Lung (tissue), 12 donors: ENCODE results near the gene ACTL6B. TPM values are rescaled to one million over a fixed set of nuclear protein-coding genes. Genes with fewer than 3 reads are reported as not detected.

ENCODE experiments used
- ATAC-seq: fragments of 200-7000 bp; cut with Tn5 transposase; one replicate; pipeline ENCODE4 v1.9.1; 2020; ENCODE audit warnings: moderate number of reproducible peaks; ENCODE audit not compliant: insufficient read depth, low FRiP score
- DNase-seq, 3 donors: peaks; one replicate each; pipeline ENCODE4 v3.0.0-alpha.2; 2013 to 2017
- H3K27ac ChIP-seq, 2 donors: one replicate each; pipeline ENCODE4 v1.5.1; 2013; ENCODE audit warnings: mild to moderate bottlenecking in 2 of 2, moderate library complexity in 2 of 2, control low read depth in 1 of 2, inconsistent platforms in 1 of 2, low read depth in 1 of 2, low read length in 1 of 2
- H3K27me3 ChIP-seq, 3 donors: one replicate each; pipeline ENCODE4 v1.5.1; 2013; ENCODE audit warnings: low read length in 2 of 3; ENCODE audit not compliant: control insufficient read depth in 3 of 3, insufficient read depth in 3 of 3
- H3K36me3 ChIP-seq, 4 donors: one replicate each; pipeline ENCODE4 v1.5.1; 2013; ENCODE audit warnings: low read length in 4 of 4, mild to moderate bottlenecking in 1 of 4, moderate library complexity in 1 of 4; ENCODE audit not compliant: control insufficient read depth in 4 of 4, insufficient read depth in 4 of 4
- H3K4me1 ChIP-seq, 5 donors: one replicate each; pipeline ENCODE4 v1.5.1; 2013; ENCODE audit warnings: low read length in 5 of 5, mild to moderate bottlenecking in 2 of 5, moderate library complexity in 1 of 5; ENCODE audit not compliant: control insufficient read depth in 5 of 5, insufficient read depth in 5 of 5
- H3K4me3 ChIP-seq: one replicate; pipeline ENCODE4 v1.5.1; 2013; ENCODE audit warnings: mild to moderate bottlenecking, control low read depth, moderate library complexity
- H3K9ac ChIP-seq, 2 donors: one replicate each; pipeline ENCODE4 v1.5.1; 2013; ENCODE audit warnings: low read length in 2 of 2, control low read depth in 1 of 2; ENCODE audit not compliant: insufficient read depth in 1 of 2
- H3K9me3 ChIP-seq, 4 donors: one replicate each; pipeline ENCODE4 v1.5.1; 2013; ENCODE audit warnings: low read length in 3 of 4, mild to moderate bottlenecking in 1 of 4, moderate library complexity in 1 of 4; ENCODE audit not compliant: control insufficient read depth in 4 of 4, insufficient read depth in 3 of 4
- WGBS, 2 donors: extraction: QIAGEN DNeasy Blood & Tissue Kit; methylation state at CpG; one replicate each; pipeline ENCODE4 v1.1.7; 2013; 5-methylcytosine and 5-hydroxymethylcytosine counted together
- polyA plus RNA-seq, 2 donors: library from polyadenylated mRNA; stranded (reverse); fragments of 200-250 nt; gene quantifications; one replicate each; pipeline ENCODE4 v1.2.1, GENCODE V29; 2013
- total RNA-seq, 2 donors: library from RNA; depleted of rRNA in 1 of 2; stranded (reverse); fragments of >200 nt in 1 of 2; gene quantifications; one replicate each; pipeline ENCODE4 v1.2.1, GENCODE V29; 2014 to 2021
- TF ChIP-seq, protein P1 (sequence below): IDR thresholded peaks from 2 replicates; pipeline ENCODE4 v1.5.1; 2012; ENCODE audit warnings: mild to moderate bottlenecking; ENCODE audit errors: control extremely low read depth, extremely low read depth
- donor health status: control.
- donor health status: control.
- donor health status: Bipolar disorder and iron deficiency.
- donor health status: healthy.
- donor health status: DM: yes; HTN: yes; CAD: no.

The ACTL6B gene
- total and polyA plus RNA-seq, 4 donors: not detected

DNA sequence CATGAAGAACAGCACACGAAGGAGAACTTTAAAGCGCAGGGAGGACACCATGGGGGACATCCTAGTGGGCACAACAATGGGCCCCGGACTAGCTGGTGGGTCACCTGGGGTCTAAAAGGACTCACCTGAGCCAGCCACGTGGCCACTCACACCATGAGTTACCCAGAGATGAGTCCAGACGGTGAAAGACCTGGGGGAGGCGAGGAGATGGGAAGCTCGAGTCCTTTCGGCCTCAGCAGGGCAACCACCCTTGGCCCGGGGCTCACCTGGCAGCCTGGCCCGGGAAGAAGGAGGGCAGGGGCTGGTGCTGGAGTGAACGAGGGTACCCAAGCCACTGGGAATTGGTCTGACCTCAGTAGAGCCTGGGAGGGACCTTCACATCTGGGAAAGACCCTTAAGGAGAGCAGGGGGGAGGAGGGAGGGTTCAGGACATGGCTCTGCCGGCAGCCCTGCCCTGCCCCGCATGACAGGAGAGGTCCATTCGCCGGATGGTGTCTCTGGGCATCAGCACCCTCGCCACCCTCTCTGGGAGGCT, 32.1 kb upstream of the ACTL6B start:
- Histone ChIP-seq H3K4me1 (peaks cover 4 to 22% (median 11%) of the 10 kb centered on the region in 5 donors), H3K4me3 (no peak overlapping the region), H3K9me3 (no peaks in the 10 kb centered on the region), H3K9ac (no peak overlapping the region), H3K36me3 (peaks cover 8 to 55% (median 24%) of the 10 kb centered on the region in 4 donors), H3K27ac (no peak overlapping the region), H3K27me3 (no peaks in the 10 kb centered on the region)
- TF ChIP-seq, protein P1, sequence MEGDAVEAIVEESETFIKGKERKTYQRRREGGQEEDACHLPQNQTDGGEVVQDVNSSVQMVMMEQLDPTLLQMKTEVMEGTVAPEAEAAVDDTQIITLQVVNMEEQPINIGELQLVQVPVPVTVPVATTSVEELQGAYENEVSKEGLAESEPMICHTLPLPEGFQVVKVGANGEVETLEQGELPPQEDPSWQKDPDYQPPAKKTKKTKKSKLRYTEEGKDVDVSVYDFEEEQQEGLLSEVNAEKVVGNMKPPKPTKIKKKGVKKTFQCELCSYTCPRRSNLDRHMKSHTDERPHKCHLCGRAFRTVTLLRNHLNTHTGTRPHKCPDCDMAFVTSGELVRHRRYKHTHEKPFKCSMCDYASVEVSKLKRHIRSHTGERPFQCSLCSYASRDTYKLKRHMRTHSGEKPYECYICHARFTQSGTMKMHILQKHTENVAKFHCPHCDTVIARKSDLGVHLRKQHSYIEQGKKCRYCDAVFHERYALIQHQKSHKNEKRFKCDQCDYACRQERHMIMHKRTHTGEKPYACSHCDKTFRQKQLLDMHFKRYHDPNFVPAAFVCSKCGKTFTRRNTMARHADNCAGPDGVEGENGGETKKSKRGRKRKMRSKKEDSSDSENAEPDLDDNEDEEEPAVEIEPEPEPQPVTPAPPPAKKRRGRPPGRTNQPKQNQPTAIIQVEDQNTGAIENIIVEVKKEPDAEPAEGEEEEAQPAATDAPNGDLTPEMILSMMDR: no peak
- DNase-seq (no peak), ATAC-seq (no peak)
- WGBS, 2 donors: 82 to 96% methylated on average over 16 of the region's 16 CpGs

DNA sequence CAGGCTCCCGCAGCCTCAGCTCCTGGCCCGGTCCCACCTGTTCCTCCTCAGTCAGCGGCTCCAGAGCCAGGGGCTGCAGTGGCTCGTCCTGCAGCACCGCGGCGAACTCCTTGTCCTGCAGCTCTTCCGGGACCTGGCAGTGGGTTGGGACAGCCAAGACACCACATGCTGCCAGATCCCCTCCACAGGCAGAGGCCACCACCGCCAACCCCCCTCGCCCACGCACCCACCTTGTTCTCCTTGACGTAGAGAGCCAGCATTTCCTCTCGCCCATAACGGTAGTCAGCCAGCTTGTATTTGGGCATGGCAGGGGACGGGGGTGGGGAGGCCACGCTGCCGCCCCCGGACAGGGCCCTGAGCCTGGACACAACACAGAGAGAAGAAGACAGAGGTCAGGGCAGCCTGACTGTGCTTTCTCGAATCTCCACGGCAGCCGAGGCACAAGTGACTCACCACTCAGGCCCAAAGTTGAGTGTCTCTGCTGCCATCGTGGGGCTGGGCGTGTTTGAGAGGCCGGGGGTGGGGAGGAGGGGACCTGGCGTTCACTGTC, 31.6 kb upstream of the ACTL6B start:
- ATAC-seq (no peak), DNase-seq (no peak)
- H3K27ac ChIP-seq: no peak overlapping the region
- H3K9me3 ChIP-seq: no peaks in the 10 kb centered on the region
- peaks cover 10 to 61% (median 26%) of the 10 kb centered on the region in 4 donors for H3K36me3 ChIP-seq
- H3K9ac ChIP-seq: no peak overlapping the region
- WGBS, 2 donors: 80 to 87% methylated on average over 21 to 25 of the region's 25 CpGs
- TF ChIP-seq, protein P1: no peak
- H3K4me3 ChIP-seq: no peak overlapping the region
- peaks cover 4 to 18% (median 11%) of the 10 kb centered on the region in 5 donors for H3K4me1 ChIP-seq
- no peaks in the 10 kb centered on the region for H3K27me3 ChIP-seq

DNA sequence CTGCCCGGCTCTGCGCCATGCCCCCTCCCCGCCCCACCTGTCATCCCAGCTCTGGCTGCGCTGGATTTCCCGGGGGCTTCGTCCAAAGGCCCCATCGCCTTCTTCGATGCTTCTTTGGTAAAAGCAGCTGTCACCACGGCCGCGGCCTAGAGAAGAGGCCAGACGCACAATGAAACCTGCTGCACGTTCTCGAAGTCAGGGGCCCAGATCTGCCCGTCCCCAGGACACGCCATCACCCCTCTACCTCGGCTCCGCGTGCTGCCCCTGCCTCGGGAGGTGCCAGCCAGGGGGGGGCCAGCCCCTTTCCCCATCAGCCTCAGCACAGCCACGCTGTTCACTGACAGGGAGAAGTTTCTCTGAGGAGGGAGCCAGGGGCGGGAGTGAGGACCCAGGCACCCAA, 31.0 kb upstream of the ACTL6B start:
- H3K9ac ChIP-seq: no peak overlapping the region
- no peak overlapping the region for H3K4me3 ChIP-seq
- ATAC-seq: no peak
- DNase-seq: no peak
- H3K27me3 ChIP-seq: no peaks in the 10 kb centered on the region
- WGBS, 2 donors: 91 to 92% methylated on average over 22 of the region's 22 CpGs
- TF ChIP-seq, protein P1: no peak
- H3K9me3 ChIP-seq: no peaks in the 10 kb centered on the region
- H3K4me1 ChIP-seq: peaks cover under 1 to 13% (median 7%) of the 10 kb centered on the region in 5 donors
- peaks cover 10 to 66% (median 26%) of the 10 kb centered on the region in 4 donors for H3K36me3 ChIP-seq
- H3K27ac ChIP-seq: no peak overlapping the region
